Glutamatergic neuron (in vitro differentiated cells): ENCODE measurements around the gene SOWAHD. TPM values are rescaled to one million over a fixed set of nuclear protein-coding genes. Genes with fewer than 3 reads are reported as not detected.
"Not testable (repeated sequence)": the region's sequence is repeated elsewhere in the genome, so short reads cannot be mapped to it uniquely, and the experiment has no call there.

Experiments
- DNase-seq: peaks from one replicate; pipeline ENCODE4 v3.0.0; 2022
- H3K27ac Mint-ChIP-seq: one replicate; pipeline ENCODE4 v1.8.0; 2020; ENCODE audit warnings: mild to moderate bottlenecking, mixed read lengths, inconsistent platforms; ENCODE audit not compliant: unreplicated experiment
- H3K27me3 Mint-ChIP-seq: one replicate; pipeline ENCODE4 v1.8.0; 2020; ENCODE audit warnings: mild to moderate bottlenecking, moderate library complexity, mixed read lengths, inconsistent platforms; ENCODE audit not compliant: unreplicated experiment
- H3K36me3 Mint-ChIP-seq: one replicate; pipeline ENCODE4 v1.8.0; 2020; ENCODE audit warnings: mild to moderate bottlenecking, mixed read lengths, inconsistent platforms; ENCODE audit not compliant: unreplicated experiment
- H3K4me1 Mint-ChIP-seq: one replicate; pipeline ENCODE4 v1.8.0; 2020; ENCODE audit warnings: mild to moderate bottlenecking, low read depth, mixed read lengths, inconsistent platforms; ENCODE audit not compliant: unreplicated experiment
- H3K4me3 Mint-ChIP-seq: one replicate; pipeline ENCODE4 v1.8.0; 2020; ENCODE audit warnings: mild to moderate bottlenecking, mixed read lengths, inconsistent platforms; ENCODE audit not compliant: unreplicated experiment
- H3K9me3 Mint-ChIP-seq: one replicate; pipeline ENCODE4 v1.8.0; 2020; ENCODE audit warnings: mild to moderate bottlenecking, moderate library complexity, mixed read lengths, inconsistent platforms; ENCODE audit not compliant: unreplicated experiment
- CTCF ChIP-seq: fragments of 200-600 bp; sonication (generic); IDR thresholded peaks from one replicate; pipeline ENCODE4 v1.5.0; 2021; ENCODE audit not compliant: partially characterized antibody, unreplicated experiment
- total RNA-seq: library from RNA; stranded (reverse); fragmentation: NEBNext Ultra II Directional; extraction: Animal tissue kit (Norgen Biotek cat#: 25700); gene quantifications from one replicate; pipeline ENCODE4 v1.2.1, GENCODE V29; 2021; ENCODE audit not compliant: unreplicated experiment

Gene SOWAHD
- total RNA-seq, 1 donor from 2014 or later: not detected

- Mint-ChIP-seq H3K27me3 (peaks cover 2% of the 10 kb centered on the region), H3K36me3 (no peaks in the 10 kb centered on the region), H3K4me3 (peak within 1 kb of the TSS; percentile 91), H3K4me1 (no peaks in the 10 kb centered on the region), H3K9me3 (peaks cover under 1% of the 10 kb centered on the region), H3K27ac (peak within 1 kb of the TSS; percentile 85)
- peak; percentile 73 for DNase-seq
- TF ChIP-seq CTCF: no peak
Measured at GRCh38 chrX:119791437-119792231, 33.2 kb downstream of the SOWAHD start, which contains the start of gene RPL39. Gene RPL39, minus strand, starts transcription at chrX:119791630. Its CDS starts 54 bp downstream, at chrX:119791576.

- no peak for TF ChIP-seq CTCF
- no peak for DNase-seq
- Mint-ChIP-seq H3K36me3 (no peaks in the 10 kb centered on the region), H3K27me3 (peaks cover 2% of the 10 kb centered on the region), H3K27ac (no peak overlapping the region), H3K4me3 (no peak overlapping the region), H3K4me1 (no peaks in the 10 kb centered on the region), H3K9me3 (peaks cover 2% of the 10 kb centered on the region)
Measured at GRCh38 chrX:119801253-119802221, 43.1 kb downstream of the SOWAHD start.

- Mint-ChIP-seq H3K27me3 (peaks cover 2% of the 10 kb centered on the region), H3K27ac (no peak overlapping the region), H3K9me3 (no peaks in the 10 kb centered on the region), H3K36me3 (no peaks in the 10 kb centered on the region), H3K4me1 (no peaks in the 10 kb centered on the region), H3K4me3 (no peak overlapping the region)
- no peak for TF ChIP-seq CTCF
- no peak for DNase-seq
Measured at GRCh38 chrX:119802546-119802945, 44.2 kb downstream of the SOWAHD start.

DNA sequence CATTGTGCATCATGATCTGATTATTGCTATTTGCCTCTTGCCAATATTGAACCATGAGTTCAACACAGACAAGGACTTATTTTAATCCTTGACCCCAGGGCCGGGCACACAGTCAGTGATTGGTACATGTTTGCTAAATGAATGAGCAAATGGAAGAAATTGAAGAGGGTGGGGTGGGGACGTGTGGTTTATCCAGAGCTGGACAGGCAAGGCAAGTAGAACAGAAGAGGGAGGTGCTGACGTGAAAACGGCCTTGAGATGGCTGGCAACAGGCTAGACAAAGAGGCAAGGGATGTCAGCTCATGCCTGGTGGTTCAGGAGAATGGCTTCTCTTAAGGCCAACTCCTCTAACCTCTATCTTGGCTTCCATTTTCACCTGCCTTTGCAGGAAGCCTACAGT lies 50.1 kb downstream of the SOWAHD start:
- H3K4me1 Mint-ChIP-seq, H3K9me3 Mint-ChIP-seq, H3K27ac Mint-ChIP-seq, H3K36me3 Mint-ChIP-seq, H3K4me3 Mint-ChIP-seq, DNase-seq, H3K27me3 Mint-ChIP-seq: not testable (repeated sequence)

GRCh38 chrX:119809185-119809666 lies 50.8 kb downstream of the SOWAHD start:
- Mint-ChIP-seq H3K4me3 (no peak overlapping the region), H3K4me1 (no peaks in the 10 kb centered on the region), H3K9me3 (no peaks in the 10 kb centered on the region), H3K27ac (no peak overlapping the region), H3K27me3 (no peaks in the 10 kb centered on the region), H3K36me3 (no peaks in the 10 kb centered on the region)
- DNase-seq: no peak
- TF ChIP-seq CTCF: no peak
